CD4-positive, alpha-beta T cell treated with Interleukin-12 subunit alpha and Interleukin-12 subunit beta, for 1 hour (primary cell): ENCODE measurements around the gene CCDC188.
A peak's percentile ranks its signal among the peaks of the same experiment; 100 is the strongest.

Experiments
- DNase-seq: peaks from one replicate; pipeline ENCODE4 v3.0.0-alpha.2; 2020

The CCDC188 gene

GRCh38 chr22:20116376-20116950 lies 34.4 kb downstream of the CCDC188 start:
- DNase-seq = no peak

DNA sequence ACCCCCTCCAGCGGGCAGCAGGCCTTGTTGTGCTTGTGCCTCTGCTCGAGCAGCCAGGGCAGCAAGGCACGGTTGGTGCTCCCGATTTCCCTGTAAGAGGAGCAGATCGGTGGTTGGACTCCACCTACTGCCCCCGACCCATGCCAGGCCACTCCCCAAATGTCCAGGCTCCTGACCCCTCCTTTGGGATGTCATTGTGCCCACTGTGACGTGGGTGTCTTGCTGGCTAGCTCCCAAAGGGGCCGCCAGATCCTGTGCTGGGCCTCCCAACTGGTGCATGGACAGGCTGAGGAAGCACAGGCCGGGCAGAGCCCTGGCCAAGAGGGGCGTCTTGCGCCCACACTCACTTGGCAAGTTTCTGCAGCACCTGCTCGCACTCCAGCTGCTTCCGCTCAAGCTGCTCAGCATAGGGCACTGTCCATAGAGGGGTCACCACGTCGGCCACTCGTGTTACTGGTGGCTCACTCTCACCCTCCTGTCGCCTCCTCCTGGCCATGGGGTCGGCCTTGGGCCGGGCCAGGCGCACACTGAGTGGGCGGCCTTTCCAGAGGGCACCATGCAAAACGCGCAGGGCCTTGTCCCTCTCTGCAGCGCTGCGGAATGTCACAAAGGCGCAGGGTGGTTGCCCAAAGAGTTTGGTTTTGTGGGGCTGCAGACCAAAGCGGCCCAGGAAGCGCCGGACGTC lies 35.0 kb downstream of the CCDC188 start, which contains the start of gene RANBP1:
Gene RANBP1, plus strand, starts transcription at position 414 of the 685 bp plus-strand sequence. Its CDS starts 81 bp downstream, at position 495.
- no peak for DNase-seq

DNA sequence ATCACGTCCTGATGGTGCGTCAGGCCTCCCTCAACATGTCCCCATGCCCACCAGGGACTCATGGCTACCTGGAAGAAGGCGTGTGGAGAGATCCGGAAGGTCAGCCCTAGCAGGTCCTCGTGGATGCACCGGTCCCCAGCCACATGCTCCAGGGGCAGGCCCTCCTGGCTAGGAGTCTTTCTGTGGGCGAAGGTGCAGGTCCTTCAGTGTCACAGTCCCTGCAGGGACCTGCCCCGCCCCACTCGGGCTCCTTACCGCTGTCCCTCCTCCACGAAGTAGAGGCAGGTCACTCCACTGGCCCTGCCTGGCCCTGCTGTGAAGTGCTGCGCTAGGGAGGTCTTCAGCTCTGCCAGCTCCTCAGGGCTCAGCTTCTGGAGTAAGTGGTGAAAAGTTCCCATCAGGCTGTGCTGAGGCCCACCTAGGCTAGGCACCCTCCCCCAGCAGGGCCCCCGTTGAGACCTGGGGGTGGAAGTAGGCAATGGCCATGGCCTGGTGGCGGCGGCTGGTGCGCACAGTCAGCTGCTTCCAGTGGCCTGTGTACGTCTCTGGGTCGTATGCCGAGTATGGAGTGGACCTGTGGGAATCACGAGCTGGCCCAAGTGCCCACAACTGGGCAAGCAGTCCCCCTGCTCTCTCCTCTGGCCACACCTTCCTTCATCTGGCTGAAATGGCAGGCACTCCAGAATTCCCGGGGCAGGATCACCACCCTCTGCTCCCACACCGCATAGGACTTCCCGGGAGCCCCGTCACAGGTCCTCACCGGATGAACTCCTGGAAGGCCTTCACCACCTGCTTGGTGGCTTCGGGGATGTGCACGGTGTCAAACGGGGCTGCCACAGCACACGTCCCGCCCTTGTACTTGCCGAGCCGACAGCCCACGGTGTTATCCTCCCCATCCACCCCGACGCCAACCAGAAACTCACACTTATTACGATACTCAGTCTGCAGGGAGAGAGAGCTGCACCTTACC lies 36.1 kb downstream of the CCDC188 start:
- no peak for DNase-seq

DNA sequence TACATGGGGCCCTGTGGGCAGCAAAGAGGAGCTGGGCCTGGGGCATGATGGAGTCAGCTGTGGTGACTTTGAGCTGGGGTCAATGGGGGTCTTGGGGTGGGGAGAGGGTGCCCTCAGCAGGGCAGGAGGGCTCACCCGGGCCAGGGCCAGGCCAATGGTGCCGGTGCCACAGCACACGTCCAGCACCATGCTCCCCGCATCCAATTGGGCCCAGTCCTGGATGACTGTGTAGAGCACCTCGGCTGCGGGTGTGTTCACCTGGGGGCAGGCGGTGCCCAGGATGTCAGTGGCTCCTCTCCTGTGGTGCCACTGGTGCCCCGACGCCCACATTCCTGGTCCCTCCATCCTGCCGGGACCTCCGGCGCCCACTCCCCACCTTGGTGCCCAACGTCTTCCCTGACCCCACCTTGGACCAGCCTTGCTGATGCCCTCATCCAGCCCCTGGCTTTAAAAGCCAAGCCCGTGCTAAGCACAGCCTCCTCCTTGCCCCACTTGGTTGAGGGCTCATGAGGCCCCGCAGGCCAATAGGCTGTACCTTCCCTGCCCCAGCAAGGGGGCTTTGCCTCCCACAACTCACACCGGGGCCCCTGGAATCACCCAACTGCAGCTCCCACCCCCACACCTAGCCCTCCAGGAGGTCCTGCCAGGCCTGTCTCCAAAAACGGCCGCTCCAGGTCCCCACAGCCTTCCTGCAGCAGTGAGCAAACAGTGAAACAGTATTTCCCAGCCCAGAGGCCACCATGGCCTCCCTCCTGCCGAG lies 37.1 kb downstream of the CCDC188 start:
- DNase-seq = no peak

- DNase-seq = no peak
Measured at GRCh38 chr22:20112623-20113511, 38.0 kb downstream of the CCDC188 start.

DNA sequence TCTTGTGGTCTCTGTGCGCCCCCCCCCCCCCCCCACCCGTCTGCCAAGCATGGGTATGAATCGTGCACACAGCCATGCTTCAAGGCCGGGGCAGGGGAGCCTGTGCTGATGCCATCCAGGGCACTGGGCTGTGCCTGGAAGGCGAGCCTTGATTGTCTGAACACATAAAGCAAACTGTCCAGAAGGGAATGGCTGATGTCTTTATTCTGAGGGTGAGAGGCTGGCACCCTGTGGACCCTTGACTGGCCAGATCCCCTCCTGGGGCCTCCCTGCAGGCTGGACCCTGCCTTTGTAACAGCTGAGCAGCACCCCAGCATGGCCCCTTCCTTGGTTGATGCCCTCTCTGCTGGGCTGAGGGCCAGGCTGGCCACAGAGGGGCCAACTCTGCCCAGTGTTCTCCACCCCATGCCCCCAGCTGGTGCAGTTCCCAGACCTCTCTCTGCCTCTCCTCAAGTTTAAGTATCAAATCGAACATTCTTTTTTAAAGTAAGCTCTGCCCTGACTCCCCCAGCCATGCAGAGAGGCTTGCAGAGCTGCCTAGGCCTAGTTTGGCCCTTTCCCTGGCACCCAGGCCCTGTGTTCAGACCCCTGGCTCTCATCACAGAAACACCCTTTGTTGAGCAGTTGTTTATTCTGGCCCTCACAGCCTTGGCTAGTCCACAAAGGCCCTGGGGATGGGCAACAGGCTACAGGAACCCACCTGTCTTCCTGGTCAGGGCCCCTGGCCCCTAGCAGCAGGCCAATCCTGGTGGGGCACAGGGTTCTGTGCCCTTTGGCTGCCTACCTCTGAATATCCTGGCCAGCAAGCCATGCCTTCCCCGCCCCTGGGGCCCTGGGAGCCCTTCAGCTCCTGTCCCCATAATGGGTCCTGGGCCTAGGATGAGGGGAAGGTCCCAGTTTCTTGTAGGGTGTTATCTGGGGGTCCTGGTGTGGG lies 38.9 kb downstream of the CCDC188 start:
- DNase-seq = no peak

DNA sequence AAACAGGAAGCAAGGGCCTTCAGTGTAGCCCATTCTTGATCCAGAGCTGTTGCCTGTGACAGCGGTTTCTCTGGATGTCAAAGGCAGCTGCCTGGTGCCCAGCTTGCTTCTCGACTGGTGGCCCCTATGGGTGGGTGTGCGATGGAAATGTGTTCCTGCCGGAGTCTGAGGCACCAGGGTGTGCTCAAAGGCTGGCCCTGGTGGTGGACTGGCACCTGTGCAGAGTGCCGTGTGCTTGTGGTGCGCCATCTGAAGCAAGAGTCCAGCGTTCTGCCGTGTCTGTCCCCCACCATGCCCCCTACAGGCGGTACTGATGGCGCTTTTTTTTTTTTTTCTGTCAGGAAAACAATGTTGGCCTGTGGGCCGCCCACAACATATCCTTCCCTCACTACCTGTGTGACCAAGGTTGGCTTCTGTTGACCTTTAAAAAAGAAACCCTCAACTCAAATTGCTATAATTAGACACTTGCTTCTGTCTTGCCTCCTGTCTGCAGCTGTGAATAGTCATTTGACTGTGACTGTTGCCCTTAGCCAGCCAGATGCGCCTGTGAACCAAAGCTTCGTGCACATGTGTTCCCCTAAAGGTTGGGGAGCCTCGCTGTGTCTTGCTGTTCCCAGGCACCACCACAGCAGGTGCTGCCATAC lies 39.7 kb downstream of the CCDC188 start:
- peak; percentile 43 for DNase-seq

GRCh38 chr22:20110359-20110985 lies 40.4 kb downstream of the CCDC188 start:
- no peak for DNase-seq

- DNase-seq = no peak
Measured at GRCh38 chr22:20109411-20110358, 41.2 kb downstream of the CCDC188 start.

GRCh38 chr22:20108757-20109230 lies 42.1 kb downstream of the CCDC188 start:
- no peak for DNase-seq

- DNase-seq = no peak
Measured at GRCh38 chr22:20107951-20108756, 42.7 kb downstream of the CCDC188 start.

- DNase-seq = no peak
Measured at GRCh38 chr22:20107471-20107901, 43.4 kb downstream of the CCDC188 start.

DNA sequence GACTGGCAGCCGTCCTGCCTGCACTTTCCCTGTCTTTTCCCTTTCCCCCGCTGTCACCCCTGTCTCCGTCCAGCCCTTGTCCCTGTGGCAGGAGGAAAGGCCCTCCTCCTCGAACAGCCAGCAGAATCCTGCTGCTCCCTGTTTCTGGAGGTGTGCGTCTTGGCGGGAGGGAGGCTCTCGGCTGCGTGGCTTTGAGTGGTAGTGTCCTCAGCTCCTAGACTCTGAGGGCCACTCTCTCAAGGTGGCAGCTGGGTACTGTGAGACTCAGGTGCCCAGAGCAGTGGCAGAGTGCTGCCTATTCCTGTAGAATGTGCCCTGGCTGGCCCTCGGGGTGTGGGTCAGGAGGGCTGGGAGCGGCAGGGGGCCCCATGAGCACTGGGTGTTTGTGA lies 44.0 kb downstream of the CCDC188 start:
- DNase-seq = no peak

DNA sequence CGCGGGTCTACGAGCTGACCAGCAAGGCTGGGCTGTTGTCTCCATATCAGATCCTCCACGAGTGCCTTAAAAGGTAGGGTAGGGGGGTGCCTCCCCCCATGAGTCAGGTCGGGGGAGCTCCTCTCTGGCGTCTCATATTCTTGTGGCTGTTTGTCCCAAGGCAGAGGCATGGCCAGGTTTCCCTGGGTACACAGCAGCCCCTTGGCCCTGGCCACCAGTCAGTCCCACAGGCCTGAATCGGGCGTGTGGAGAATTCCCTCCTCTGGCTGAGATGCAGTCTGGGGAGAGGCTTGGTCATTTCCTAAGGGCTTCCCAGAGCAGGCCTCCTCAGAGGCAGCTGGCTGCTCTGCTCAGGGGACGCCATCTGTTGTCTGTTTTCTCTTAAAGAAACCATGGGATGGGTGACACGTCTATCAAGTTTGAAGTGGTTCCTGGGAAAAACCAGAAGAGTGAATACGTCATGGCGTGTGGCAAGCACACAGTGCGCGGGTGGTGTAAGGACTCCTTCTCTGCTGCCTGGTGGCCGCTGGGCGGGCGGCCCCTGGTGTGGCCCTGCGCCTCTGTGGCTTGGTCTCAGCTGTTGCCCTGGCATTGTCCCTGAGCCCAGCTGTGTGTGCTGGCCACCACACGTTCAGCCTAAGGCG lies 44.5 kb downstream of the CCDC188 start:
- no peak for DNase-seq

DNA sequence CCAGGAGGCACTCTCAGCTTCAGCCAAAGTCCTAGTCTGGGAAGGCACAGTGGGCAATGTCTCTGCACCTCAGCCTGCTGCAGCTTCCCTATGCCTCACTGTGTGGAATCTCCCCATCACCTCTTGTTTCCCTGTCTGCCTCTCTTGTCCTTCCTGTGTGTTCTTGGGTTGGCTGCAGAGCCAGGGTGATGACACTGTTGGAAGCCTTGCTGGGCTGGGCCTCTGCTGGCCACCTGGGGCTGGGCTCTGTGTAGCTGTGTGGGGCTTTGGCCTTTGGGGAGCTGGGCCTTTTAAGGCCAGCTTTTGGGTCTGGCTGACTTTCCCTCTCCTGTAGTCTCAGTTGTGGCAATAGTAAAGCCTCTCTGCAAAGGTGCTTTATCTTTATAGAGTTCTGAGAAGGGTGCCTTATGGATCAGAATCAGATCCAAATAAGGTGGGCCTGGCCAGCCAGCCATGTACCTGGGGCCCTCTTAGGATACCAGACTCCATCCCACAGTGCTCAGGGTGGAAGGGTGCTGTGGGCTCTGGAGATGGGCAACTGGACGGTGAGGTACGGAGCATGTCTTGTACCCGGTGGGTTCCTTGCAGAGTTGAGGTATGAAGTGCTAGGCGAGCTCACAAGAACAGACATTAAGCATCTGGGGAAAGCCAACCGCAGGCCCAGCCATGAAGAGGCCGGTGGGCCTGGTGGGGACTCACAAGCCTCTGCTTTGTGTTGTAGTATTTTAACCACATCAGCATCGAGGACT lies 45.2 kb downstream of the CCDC188 start:
- no peak for DNase-seq

DNA sequence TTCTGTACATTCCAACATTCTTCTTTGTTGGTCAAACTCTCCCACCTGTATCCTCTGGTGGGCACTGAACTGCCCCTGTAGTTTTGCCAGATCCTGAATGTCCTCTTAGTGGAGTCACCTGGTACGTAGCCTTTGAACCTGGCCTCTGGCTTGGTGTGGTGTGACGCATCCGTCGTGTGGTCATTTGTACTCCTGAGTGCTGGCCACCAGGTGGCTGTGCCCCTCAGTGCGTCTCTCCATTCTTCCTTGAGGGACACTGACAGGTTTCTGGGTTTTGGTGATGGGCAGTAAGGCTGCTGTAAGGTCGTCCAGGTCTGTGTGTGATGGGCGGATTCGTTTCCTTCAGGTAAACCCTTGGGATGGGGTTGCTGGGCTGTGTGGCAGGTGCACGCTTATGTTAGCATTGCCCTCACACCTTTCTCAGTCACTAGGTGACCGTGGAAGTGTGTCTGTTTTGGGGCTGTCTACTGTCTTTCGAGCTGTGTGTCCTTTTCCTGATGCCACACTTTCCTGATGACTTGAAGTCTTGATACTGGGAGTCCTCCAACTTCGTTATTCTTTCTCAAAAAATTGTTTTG lies 48.6 kb downstream of the CCDC188 start:
- DNase-seq = no peak
